Activated CD4-positive, alpha-beta T cell treated with anti-CD3 and anti-CD28 coated beads, Interleukin-2, amount 50 U/mL, for 48 hours (primary cell): Measurements from ENCODE around the gene AGR2.

Source experiments
- DNase-seq, 2 experiments: peaks; one replicate each; pipeline ENCODE4 v3.0.0-alpha.2; 2020

Gene AGR2

GRCh38 chr7:16812542-16813231 is 7.9 kb upstream of the AGR2 start:
- DNase-seq, result no peak

GRCh38 chr7:16811551-16811950 is 6.8 kb upstream of the AGR2 start:
- no peak for DNase-seq

DNA sequence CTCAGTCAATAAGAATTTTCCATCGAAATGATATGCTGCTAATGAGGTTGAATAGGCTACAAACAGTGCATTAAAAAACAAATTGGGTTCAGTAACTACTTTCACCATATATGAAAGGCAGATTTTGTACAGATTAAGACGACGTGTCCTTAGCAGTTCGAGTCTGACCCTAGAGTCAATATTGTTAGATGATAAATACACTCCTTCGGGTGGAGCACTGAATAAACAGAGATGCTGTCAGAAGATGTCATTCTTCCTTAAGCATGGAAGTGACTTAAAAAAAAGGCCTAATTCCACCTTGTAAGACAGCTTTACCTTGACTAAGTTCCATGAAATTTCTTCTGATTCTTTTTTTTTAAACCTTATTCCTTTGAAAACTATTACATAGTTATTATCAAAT is 5.8 kb upstream of the AGR2 start:
- DNase-seq, result no peak

DNA sequence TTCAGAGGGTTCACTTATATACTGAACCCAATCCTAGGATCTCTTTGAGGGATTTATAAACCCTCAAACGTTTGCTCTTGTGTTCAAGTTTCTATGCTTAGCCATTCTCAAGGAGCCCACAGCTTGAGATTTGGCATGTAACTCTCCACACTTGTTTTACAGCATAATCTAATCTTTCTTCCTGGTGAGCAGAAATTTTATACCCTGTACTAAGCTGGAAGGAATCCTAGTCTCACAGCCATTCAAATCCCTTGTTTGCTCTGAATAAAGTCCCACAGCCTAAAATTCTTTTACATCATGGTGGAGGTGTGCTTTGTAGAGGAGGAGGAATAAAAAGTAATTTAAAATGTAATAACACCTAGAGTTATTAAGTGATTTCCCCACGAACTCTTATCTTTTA is 5.3 kb upstream of the AGR2 start:
- DNase-seq, result no peak

- no peak for DNase-seq
Observed at GRCh38 chr7:16805441-16805840, 642 bp upstream of the AGR2 start.

DNA sequence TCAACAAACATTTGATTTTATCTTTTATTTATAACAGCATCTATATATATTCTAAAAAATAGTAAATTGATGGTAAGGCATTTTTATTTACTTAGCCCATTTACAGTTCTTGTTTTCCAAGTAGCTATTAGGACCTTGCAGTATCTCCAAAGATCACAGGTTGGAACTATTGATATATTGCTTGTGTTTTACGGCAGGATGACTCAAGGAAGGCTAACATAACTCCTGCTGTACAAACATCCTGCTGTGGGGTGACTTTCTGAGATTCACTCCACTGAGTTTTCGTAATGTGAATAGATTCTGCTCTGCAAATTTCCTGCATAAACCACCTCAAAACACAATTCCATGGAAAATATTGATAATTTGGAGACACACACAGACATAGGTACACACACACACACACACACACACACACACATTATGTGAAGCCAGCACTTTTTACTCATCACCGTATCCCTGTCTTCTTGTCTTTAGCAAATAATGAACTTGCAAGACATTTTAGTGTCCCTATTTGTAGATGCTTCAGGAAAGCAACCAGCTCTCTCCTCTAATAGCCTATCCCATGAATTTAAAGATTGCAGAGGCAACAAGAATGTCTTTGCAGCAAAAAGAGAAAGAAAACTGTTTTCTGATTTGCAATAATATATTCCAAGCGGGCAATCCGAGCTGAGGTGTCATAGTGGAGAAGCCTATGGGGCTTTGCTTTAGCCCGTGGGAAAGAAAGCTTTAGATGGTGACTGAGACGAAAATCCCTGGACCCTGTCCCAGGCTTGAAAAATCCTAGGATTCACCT is 722 bp downstream of the AGR2 start:
- DNase-seq, result no peak

GRCh38 chr7:16803125-16803524 is 1.7 kb downstream of the AGR2 start:
- DNase-seq, result no peak

- DNase-seq, result no peak
Observed at GRCh38 chr7:16801579-16801978, 3.2 kb downstream of the AGR2 start.

- no peak for DNase-seq
Observed at GRCh38 chr7:16801111-16801542, 3.7 kb downstream of the AGR2 start.

DNA sequence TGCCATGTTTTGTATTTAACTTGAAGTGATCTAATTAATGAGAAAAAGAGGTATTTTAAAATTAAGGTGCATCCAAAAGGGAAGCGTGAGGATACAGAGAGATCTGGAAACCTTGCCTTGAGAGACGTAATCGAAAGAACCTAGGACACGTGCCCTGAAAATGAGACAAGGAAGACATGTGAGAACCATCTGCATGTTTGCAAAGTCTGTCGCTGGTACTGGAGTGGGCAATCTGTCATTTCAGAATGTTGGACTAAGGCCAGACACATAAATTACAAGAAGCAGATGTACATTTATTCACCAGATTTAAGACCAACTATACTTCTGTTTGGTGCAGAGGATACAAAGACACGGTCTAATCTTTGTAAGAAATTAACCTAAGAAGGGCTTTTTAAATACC is 9.2 kb downstream of the AGR2 start:
- DNase-seq, result no peak

- DNase-seq, result no peak
Observed at GRCh38 chr7:16794986-16795385, 9.8 kb downstream of the AGR2 start.

GRCh38 chr7:16791905-16792698 is 12.7 kb downstream of the AGR2 start:
- no peak for DNase-seq

DNA sequence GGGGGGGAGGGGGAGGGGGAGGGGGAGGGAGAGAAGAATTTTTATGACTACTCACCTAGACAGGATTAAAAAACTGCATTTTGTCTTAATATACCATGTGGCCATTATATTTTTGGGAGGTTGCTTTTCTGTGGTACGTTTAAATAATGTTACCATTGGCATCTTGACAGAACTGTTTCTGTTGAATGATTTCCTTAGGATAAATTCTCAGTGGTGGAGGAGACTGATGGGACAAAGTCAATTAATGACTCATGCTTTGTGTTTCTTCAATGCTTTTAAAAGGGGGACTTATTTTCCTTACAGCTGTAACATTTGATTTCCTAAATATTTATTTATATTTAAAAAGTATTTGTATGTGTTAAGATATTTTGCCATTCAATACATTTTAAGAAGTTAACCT is 13.7 kb downstream of the AGR2 start:
- no peak for DNase-seq

GRCh38 chr7:16787127-16787526 is 17.7 kb downstream of the AGR2 start:
- DNase-seq, result no peak

DNA sequence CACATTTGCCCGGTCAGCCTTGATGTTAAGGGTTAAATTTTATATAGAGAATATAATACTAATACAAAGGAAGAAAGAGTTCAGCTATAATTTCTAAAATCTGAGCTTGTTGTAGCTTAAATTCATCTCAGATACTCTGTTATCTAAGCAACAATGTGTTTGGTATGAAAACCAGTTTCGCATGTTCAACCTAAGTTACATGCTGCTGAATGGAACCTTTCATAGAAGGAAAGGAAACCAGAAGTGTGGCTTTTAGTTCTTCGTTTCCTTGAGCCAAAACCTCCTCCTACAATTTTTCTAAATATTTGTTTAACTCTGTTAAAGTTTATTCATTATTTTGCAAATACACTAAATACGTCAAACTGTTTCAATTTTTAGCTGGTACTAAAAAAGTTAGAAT is 18.5 kb downstream of the AGR2 start:
- no peak for DNase-seq

- DNase-seq, result no peak
Observed at GRCh38 chr7:16785846-16786245, 19.0 kb downstream of the AGR2 start.

DNA sequence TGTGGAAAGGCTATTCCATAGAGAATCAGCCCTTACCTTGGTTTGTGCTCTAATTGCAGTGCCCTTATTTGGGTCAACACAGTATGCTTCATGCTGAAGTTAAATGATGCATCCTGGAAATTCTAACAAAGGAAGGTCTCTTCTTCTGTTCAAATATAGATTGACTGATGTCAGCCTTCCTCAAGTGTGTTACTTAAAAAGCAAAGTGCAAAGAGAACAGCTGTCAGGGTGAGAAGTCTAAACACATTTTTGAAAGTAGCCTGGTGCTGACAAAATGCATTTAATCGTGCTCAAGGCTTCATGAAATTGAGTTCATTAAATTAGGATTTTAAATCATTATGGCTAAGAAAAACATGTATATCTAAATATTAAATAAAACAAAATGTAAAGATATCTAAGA is 19.5 kb downstream of the AGR2 start:
- no peak for DNase-seq

- DNase-seq, result no peak
Observed at GRCh38 chr7:16780596-16780995, 24.2 kb downstream of the AGR2 start.

GRCh38 chr7:16779051-16779450 is 25.7 kb downstream of the AGR2 start:
- DNase-seq, result no peak

GRCh38 chr7:16778476-16778875 is 26.3 kb downstream of the AGR2 start:
- DNase-seq, result no peak

DNA sequence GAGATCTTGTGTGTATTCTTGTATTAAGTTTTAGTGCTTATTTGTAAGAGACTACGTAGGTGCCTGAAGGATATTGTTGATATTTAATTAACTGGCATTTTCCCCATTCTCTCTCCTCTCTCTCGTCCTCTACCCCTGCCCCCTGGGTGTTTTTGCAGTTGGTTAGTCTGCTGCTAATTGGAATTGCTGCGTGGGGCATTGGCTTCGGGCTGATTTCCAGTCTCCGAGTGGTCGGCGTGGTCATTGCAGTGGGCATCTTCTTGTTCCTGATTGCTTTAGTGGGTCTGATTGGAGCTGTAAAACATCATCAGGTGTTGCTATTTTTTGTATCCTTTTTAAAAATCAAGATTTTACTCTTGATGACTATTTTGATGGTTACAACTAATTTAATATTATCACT is 28.7 kb downstream of the AGR2 start:
- DNase-seq, result no peak

DNA sequence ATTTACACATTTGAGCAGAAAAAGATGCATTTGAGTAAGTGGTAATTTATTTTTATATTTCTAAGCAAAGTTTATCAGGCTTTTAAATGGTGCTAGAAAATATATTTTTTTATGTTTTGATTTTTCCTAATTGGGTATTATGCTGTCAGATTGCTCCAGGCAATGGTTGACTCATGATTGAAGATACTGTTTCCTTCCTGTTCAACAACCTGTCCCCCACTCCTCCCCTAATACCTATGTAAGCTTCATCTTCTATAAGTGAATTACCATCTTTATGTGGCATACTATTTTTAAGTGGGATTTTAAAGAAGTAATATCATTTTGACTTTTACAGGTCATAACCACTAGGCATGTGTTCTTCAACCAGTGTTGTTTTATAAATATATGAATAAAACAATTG is 29.8 kb downstream of the AGR2 start:
- DNase-seq, result no peak

GRCh38 chr7:16774294-16774693 is 30.5 kb downstream of the AGR2 start:
- DNase-seq, result no peak

DNA sequence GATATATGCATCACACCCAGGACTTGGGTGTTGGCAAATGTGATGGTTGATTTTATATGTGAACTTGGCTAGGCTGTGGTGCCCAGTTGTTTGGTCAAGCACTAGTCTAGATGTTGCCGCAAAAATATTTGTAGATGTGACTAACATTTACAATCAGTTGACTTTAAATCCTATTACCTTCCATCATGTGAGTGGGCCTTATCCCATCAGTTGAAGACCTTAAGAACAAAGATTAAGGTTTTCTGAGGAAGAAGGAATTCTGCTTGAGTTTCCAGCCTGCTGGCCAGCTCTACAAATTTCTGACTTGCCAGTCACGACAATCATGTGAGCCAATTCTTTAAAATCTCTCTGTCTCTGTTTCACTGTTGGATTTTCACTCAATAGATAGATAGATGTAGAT is 30.9 kb downstream of the AGR2 start:
- no peak for DNase-seq
